Astrocyte of the spinal cord (primary cell): Measurements from ENCODE around the gene MYH7.

Experiments used
- DNase-seq: peaks from one replicate; pipeline ENCODE4 v3.0.0; 2011; ENCODE audit warnings: low read depth, low spot score
- H3K4me3 ChIP-seq: 2 replicates; pipeline ENCODE4 v1.5.1; 2011; ENCODE audit warnings: low read depth, mild to moderate bottlenecking, low read length, moderate library complexity
- CTCF ChIP-seq: IDR thresholded peaks from 2 replicates; pipeline ENCODE4 v1.5.1; 2012; ENCODE audit warnings: low read depth, mild to moderate bottlenecking, low read length, inconsistent platforms
- in situ Hi-C: cut with HindIII; loops from 2 replicates; pipeline ENCODE4 v1.10.0; 2017; ENCODE audit warnings: low sequenced_read_pairs

The MYH7 gene

GRCh38 chr14:23435543-23436326 is at the start of gene MYH7:
Gene MYH7 (minus strand): TSS chr14:23435660. CDS start chr14:23433732, 1,928 bp downstream.
- no peak within 1 kb of the TSS for H3K4me3 ChIP-seq
- TF ChIP-seq CTCF, result no peak
- in situ Hi-C loops, result no loop called here
- DNase-seq, result no peak

GRCh38 chr14:23483236-23483854 is 47.9 kb upstream of the MYH7 start:
- peak; percentile 63 for TF ChIP-seq CTCF
- H3K4me3 ChIP-seq, result no peak overlapping the region
- in situ Hi-C loops, result no loop called here
- no peak for DNase-seq

GRCh38 chr14:23482823-23483148 is 47.3 kb upstream of the MYH7 start:
- no peak for DNase-seq
- no peak for TF ChIP-seq CTCF
- in situ Hi-C loops, result no loop called here
- no peak overlapping the region for H3K4me3 ChIP-seq

DNA sequence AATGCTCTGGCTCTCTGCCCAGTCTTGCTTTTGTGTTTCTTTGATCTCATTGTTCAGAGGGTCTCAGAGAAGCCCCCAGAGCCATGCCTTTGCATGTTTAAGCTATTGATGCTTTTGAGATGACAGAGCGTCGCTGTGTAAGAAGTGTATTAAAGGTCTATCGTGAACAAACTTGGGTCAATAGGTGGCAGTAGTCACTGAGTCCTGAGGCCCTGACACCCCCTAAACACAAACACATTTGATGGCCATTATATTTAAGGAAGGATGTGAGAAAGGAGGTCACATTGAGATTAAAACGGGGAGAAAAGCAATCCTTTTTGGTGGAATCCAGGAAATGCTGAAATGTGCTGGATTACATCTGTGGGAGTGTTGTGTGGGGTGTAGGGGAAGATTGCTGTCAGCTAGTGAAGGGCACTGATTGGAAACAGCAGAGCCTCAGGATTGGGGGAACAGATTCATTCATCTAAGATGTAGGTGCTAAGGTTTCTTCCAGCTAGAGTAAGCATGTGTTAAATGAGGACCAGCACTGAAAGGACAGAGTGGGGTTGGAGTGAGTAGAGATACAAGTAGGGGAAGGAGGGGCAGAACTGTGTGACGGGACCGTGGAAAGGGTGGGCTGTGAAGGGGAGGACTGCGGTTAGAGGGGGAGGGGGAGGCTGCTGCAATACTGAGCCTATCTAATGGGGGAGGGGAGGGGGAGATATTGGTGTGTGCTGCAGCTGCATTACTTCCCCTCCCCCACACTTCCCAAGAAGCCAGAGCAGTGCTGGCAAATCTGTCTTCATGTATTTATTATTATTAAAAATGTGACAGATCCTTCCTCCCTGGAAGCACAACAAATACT is 46.7 kb upstream of the MYH7 start:
- in situ Hi-C loops, result no loop called here
- no peak for TF ChIP-seq CTCF
- H3K4me3 ChIP-seq, result no peak overlapping the region
- DNase-seq, result no peak

GRCh38 chr14:23481362-23481970 is 46.0 kb upstream of the MYH7 start:
- no peak for TF ChIP-seq CTCF
- DNase-seq, result peak; percentile 20
- in situ Hi-C loops, result no loop called here
- no peak overlapping the region for H3K4me3 ChIP-seq

DNA sequence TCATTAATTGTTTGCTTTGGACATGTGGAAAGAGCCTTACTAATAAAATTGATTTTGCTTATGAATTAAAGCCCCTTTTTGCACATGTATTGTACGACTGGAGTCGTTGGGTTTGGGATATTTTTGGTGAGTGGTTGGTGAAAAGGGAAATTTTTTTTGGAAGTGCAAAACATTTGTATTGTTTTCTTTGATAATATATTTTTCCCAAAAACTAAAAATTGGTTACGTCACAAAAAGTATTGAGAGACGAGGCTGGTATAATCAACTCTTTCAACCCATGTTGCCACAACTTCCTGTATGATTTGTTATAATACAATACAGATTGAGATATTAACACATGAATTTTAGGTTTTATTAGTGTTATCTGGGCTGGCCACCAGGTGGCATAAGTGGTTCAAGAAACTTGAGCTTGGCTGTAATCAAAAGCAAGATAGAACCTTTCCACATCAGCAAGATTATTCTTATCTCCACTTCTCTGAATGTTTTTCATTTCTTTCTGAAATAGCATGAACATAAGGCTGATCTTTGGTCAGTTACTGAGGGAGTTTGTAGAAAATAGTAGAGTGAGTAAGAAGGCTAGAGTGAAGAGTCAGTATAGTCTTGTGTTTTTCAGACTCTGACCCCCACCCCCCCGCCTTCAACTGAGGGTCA is 42.8 kb upstream of the MYH7 start:
- in situ Hi-C loops, result no loop called here
- TF ChIP-seq CTCF, result peak; percentile 63
- no peak overlapping the region for H3K4me3 ChIP-seq
- peak; percentile 69 for DNase-seq
